NCI-H128 (cell line): ENCODE results near the gene TTLL10.

ENCODE experiments used
- DNase-seq: peaks from one replicate; lab custom pipeline; 2025; ENCODE audit not compliant: unreplicated experiment; lab: John Stamatoyannopoulos, UW

Gene TTLL10

GRCh38 chr1:1170215-1171091 is 3.2 kb upstream of the TTLL10 start:
- DNase-seq, result no peak

DNA sequence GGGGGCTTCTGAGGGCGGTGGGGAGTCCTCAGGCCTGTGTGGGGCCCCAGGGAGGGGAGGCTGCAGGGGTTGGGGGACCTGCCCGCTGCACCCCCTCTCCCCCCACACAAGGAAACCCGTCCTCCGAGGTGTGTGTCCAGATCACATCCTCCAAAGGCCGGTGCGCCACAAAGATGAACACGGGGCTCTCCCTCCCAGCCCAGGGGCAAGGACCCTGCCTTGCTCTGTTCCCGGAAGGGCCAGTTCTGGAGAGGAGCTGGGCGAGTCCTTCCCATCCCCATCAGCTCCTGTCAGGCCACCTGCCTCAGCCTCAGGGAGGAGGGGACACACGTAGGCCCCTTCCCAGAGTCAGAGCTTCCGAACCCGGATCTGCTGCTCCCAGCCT is 2.5 kb upstream of the TTLL10 start:
- no peak for DNase-seq

DNA sequence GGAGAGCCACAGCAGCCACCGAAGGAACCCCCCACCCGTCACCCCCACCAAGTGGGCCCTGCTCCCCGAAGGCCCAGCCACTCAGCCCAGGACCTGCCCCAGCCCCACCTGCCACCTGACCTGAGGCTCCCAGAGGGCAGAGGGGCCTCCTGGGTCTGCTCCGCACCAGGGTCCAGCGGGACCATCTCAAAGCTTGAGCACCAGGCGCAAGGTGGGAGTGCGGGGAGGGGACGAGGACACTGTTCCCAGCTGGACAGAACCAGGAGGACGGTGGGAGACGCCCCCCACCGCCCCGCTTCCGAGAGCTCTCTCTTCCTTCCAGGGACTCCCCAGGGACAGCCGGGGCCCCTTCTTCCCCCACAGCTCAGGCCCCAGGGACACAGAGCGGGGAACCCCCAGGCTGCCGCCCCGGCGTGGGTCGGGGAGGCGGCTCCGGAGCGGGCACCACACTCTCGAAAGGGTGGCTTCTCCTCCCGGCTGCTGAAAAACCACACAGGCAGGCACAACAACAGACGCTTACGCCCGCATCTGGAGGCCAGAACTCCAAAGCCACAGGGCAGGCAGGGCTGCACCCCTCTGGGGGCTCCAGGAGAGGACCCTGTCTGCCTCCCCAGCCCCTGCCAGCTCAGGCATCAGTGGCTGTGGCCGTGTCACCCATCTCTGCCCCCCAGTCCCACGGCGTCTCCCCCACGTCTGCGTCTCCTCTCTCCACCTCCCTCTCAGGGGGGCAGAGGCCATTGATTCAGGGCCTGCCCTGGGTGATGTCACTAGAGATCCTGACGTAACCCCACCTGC is 1.9 kb upstream of the TTLL10 start:
- no peak for DNase-seq

DNA sequence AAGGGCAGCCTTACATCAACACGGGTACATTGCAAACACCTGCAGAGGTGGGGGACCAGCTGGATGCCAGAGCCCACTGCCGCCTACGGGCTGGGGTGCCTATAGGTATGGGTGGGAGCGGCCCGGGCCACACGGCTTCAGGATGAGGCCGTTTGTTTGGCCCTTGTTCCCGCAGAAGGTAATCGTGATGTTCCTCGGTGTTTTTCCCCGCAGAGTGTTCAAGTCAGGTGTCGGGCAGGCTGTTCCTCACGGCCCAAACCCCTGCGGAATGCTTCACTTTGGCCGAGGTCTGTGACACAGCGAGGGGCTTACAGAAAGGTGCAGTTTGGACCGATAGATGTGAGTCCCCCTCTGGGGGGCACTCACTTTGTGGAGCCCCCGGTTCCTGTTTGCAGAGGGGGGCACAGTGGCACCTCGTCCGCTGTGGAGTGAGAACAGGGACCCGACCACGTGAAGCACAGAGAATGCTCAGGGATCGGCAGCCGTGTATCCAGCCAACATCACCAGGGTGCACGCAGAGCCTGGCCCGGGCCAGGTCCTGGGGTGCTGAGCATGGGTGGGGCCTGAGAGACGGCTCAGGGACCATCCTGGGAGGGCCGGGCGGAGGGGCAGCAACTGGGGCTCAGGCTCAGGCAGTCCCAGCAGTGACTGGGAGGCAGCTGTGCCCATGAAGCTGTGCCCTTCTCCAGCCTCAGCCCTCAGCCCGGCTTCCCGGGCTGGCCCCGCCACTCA is 453 bp upstream of the TTLL10 start:
- DNase-seq, result no peak

DNA sequence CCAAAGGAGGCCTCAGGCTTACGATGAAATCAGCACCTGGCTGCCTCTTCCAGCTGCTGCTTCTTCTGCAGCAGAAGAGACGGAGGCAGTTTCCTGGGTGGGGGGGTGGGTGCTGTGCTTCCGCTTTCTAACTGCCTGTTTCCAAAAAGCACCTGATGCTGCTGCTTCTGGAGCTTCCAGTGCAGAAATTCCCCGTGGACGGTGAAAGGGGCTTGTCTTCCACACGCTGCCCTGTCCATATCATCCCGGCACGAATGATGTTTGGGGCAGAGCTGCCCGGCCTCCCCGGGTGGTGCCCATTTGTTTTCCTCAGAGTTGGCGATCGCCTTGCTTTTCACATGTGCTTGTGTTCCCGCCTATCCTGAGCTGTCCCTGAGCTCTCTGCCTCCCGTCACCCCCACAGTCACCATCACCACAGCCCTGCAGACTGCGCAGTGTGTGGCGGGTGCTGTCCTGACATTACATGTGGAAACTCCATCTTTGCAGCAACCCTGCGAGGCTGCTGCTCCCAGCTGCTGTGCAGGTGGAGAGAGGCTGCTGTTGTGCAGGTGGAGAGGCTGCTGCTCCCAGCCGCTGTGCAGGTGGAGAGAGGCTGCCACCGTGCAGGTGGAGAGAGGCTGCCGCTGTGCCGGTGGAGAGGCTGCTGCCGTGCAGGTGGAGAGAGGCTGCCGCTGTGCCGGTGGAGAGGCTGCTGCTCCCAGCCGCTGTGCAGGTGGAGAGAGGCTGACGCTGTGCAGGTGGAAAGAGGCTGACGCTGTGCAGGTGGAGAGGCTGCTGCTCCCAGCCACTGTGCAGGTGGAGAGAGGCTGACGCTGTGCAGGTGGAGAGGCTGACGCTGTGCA is 1.8 kb downstream of the TTLL10 start:
- peak; percentile 87 for DNase-seq

DNA sequence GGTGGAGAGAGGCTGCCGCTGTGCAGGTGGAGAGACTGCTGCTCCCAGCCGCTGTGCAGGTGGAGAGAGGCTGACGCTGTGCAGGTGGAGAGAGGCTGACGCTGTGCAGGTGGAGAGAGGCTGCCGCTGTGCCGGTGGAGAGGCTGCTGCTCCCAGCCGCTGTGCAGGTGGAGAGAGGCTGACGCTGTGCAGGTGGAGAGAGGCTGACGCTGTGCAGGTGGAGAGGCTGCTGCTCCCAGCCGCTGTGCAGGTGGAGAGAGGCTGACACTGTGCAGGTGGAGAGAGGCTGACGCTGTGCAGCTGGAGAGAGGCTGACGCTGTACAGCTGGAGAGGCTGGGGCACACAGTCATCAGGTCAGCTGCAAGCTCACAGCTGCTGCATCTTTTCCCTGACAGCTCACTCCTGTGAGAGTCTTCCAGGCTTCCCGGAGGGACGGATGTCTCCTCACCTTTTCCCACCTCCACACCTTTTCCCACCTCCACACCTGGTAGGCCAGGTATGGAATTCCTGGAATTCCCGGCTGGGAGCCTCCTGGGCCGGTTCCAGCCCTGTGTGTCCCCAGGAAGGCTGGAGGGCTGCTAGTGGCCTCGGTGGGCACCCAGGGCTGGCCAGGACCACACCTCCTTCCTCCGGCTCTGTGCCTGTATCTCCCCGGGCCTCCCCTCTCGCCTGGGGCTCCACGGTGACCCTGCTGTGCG is 2.5 kb downstream of the TTLL10 start:
- peak; percentile 61 for DNase-seq

GRCh38 chr1:1176931-1177330 is 3.3 kb downstream of the TTLL10 start:
- DNase-seq, result no peak

DNA sequence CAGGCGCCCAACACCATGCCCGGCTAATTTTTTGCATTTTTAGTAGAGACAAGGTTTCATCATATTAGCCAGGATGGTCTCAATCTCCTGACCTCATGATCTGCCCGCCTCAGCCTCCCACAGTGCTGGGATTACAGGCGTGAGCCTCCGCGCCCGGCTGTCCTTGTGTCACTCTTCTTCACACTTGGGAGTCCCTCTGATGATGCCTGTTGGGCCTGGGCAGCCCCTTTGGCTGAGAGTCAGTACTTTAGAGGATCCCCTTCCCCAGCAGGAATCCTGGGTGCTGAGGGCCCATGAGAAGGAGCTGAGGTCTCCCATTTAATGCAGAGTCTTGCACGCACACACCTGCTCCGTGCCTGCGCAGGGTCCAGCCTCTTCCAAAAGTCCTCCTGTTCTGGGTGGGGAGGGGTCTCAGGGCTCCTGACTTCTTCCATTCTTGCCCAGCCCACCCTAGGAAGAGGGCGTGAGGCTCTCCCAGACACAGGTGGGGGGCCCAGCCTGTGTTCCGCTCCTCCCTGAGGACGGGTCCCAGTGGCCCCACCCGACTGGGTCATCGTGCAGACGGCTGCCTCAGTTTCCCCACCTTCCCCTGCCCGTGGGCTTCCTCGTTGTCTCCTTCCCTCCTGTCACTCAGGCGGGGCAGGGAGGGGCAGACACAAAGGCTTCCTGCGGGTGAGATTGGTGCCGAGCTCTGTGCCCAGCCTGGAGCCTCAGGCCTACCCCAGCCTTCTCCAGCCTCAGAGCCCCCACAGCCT is 3.9 kb downstream of the TTLL10 start:
- no peak for DNase-seq

GRCh38 chr1:1178794-1179331 is 5.2 kb downstream of the TTLL10 start:
- DNase-seq, result no peak

DNA sequence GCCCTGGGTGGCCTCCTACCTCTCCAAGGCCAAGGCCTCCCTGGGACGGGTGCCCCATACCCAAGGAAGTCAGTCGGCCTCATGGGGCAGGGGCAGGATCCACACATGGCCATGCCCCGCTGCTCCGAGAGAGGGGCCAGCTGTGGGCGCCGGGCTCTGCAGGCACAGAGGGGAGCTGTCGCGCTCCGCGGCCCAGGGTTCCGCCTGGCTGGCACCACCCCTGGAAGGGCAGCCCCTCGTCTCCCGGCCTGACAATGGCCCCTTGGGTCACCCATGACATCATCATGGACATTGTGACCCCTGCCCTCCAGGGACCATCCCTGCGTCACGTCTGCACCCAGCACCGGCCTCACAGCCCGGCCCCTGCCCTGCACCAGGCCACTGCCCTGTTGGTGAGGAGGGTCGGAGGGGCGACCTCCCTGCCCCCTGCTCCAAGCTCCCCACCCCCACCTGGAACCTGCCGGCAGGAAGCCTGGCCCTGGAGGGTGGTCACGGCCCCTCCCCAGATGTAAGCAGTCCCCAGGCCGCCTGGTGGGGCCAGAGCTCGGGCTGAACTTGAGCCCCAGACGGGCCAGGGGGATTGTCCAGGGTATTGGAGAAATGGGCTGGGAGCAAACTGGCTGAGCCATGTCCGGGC is 5.8 kb downstream of the TTLL10 start:
- no peak for DNase-seq

DNA sequence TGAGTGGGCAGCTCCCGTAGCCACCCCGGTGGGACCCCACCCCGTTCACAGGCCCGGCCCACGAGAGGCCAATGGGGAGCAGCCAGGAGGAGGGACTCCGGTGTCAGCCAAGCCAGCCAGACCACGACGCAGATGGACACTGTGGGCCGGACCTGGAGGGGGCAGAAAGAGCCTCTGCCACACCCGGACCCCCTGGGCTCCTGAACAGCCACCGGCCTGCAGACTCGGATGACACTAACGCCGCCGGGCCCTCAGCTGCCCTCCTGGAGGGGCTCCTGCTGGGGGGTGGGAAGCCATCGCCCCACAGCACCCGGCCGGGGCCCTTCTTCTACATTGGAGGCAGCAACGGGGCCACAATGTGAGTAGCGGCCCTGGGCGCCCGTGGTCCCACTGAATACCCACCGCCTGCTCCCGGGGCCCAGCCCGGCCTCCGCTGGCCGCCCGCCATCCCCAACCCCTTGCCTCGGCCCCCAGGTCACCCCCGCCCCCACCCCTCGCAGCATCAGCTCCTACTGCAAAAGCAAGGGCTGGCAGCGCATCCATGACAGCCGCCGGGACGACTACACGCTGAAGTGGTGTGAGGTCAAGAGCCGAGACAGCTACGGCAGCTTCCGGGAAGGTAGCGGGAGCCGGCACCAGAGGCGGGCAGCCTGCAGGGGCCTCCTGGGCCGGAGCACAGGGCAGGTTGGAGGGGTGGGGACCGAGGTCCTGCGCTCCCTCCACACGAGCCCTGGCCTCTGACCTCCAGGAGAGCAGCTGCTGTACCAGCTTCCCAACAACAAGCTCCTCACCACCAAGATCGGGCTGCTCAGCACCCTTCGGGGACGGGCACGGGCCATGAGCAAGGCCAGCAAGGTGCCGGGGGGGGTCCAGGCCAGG is 6.5 kb downstream of the TTLL10 start:
- no peak for DNase-seq

- no peak for DNase-seq
Observed at GRCh38 chr1:1181129-1181937, 7.7 kb downstream of the TTLL10 start.

- no peak for DNase-seq
Observed at GRCh38 chr1:1181938-1182410, 8.3 kb downstream of the TTLL10 start.

- DNase-seq, result no peak
Observed at GRCh38 chr1:1182491-1183220, 9.0 kb downstream of the TTLL10 start.

DNA sequence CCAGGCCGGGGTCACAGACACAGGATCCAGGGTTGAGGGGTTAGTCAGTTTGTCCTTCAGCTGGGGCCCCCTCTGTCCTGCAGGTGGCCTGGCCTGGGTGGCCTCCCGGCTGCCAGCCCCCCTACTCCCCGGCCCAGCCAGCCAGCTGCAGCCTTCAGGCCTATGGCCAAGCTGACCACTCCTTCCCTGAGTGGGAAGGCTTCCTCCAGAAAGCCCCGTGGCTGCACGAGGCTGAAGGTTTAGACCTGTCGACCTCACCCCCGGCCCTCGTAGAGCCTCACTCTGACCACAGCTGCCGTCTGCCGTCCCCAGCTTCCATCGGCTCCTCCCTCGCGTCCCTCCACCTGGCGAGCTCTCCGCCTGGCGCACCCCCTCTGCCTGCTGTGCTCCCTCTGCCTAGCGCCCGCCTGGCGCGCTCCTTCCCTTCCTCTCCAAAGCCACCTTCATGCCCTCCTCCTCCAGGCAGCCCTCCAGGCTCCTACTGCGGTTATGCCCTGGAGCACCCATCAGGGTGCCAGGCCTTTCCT is 9.6 kb downstream of the TTLL10 start:
- DNase-seq, result no peak
